Astrocyte (in vitro differentiated cells and primary cell): ENCODE results near the gene POU2F2. TPM values are rescaled to one million over a fixed set of nuclear protein-coding genes. Genes with fewer than 3 reads are reported as not detected.

Experiments
- DNase-seq: peaks from one replicate; pipeline ENCODE4 v3.0.0-alpha.2; 2010; ENCODE audit warnings: low read depth
- FAIRE-seq: peaks from 2 replicates; lab custom pipeline; 2011; peaks lifted over from hg19 to GRCh38; lab: Jason Lieb, UNC
- H2AFZ ChIP-seq: 2 replicates; pipeline ENCODE4 v1.6.0; 2012; ENCODE audit warnings: low read depth, low read length, inconsistent platforms
- H3K27ac ChIP-seq: 2 replicates; pipeline ENCODE4 v1.5.1; 2011; ENCODE audit warnings: low read depth, low read length, inconsistent platforms
- H3K27me3 ChIP-seq: 2 replicates; pipeline ENCODE4 v1.6.0; 2011; ENCODE audit warnings: low read length, inconsistent platforms; ENCODE audit not compliant: insufficient read depth
- H3K36me3 ChIP-seq: 2 replicates; pipeline ENCODE4 v1.5.1; 2011; ENCODE audit warnings: low read length, inconsistent platforms; ENCODE audit not compliant: insufficient read depth
- H3K4me1 ChIP-seq: 2 replicates; pipeline ENCODE4 v1.5.1; 2011; ENCODE audit warnings: low read length, inconsistent platforms; ENCODE audit not compliant: insufficient read depth
- H3K4me2 ChIP-seq: 2 replicates; pipeline ENCODE4 v1.6.0; 2012; ENCODE audit warnings: low read length, inconsistent platforms
- H3K4me3 ChIP-seq: 2 replicates; pipeline ENCODE4 v1.5.1; 2011; ENCODE audit warnings: low read depth, mild to moderate bottlenecking, low read length, inconsistent platforms; ENCODE audit not compliant: insufficient read depth
- H3K79me2 ChIP-seq: 2 replicates; pipeline ENCODE4 v1.6.0; 2012; ENCODE audit warnings: mild to moderate bottlenecking, low read length, inconsistent platforms; ENCODE audit not compliant: insufficient read depth
- H3K9ac ChIP-seq: 2 replicates; pipeline ENCODE4 v1.6.0; 2012; ENCODE audit warnings: mild to moderate bottlenecking, low read length, inconsistent platforms
- H3K9me3 ChIP-seq: 2 replicates; pipeline ENCODE4 v1.5.1; 2012; ENCODE audit warnings: low read depth, mild to moderate bottlenecking, low read length, inconsistent platforms; ENCODE audit not compliant: insufficient read depth
- H4K20me1 ChIP-seq: 2 replicates; pipeline ENCODE4 v1.6.0; 2012; ENCODE audit warnings: low read length, inconsistent platforms; ENCODE audit not compliant: insufficient read depth
- H3K27ac Mint-ChIP-seq: one replicate; pipeline ENCODE4 v1.8.0; 2021; ENCODE audit warnings: mild to moderate bottlenecking, mixed read lengths; ENCODE audit not compliant: unreplicated experiment
- H3K27me3 Mint-ChIP-seq: one replicate; pipeline ENCODE4 v1.8.0; 2021; ENCODE audit warnings: low read depth, mixed read lengths; ENCODE audit not compliant: unreplicated experiment
- H3K36me3 Mint-ChIP-seq: one replicate; pipeline ENCODE4 v1.8.0; 2021; ENCODE audit warnings: low read depth, mixed read lengths; ENCODE audit not compliant: unreplicated experiment
- H3K4me1 Mint-ChIP-seq: one replicate; pipeline ENCODE4 v1.8.0; 2021; ENCODE audit warnings: low read depth, mixed read lengths; ENCODE audit not compliant: unreplicated experiment
- H3K4me3 Mint-ChIP-seq: one replicate; pipeline ENCODE4 v1.8.0; 2021; ENCODE audit warnings: mild to moderate bottlenecking, moderate library complexity, mixed read lengths; ENCODE audit not compliant: unreplicated experiment
- H3K9me3 Mint-ChIP-seq: one replicate; pipeline ENCODE4 v1.8.0; 2021; ENCODE audit warnings: mild to moderate bottlenecking, mixed read lengths; ENCODE audit not compliant: unreplicated experiment
- CTCF ChIP-seq: IDR thresholded peaks from 2 replicates; pipeline ENCODE4 v1.5.1; 2011; ENCODE audit warnings: low read depth, mild to moderate bottlenecking, inconsistent platforms, low read length, moderate library complexity; ENCODE audit not compliant: insufficient read depth
- EZH2 ChIP-seq: IDR thresholded peaks from 2 replicates; pipeline ENCODE4 v1.6.1; 2012; ENCODE audit warnings: mild to moderate bottlenecking, low read length, inconsistent platforms; ENCODE audit not compliant: insufficient read depth
- total RNA-seq: library from RNA; stranded (reverse); gene quantifications from 2 replicates; pipeline ENCODE4 v1.2.1, GENCODE V29; 2021

POU2F2 gene
- total RNA-seq, 1 donor from 2014 or later = 8.3 TPM

DNA sequence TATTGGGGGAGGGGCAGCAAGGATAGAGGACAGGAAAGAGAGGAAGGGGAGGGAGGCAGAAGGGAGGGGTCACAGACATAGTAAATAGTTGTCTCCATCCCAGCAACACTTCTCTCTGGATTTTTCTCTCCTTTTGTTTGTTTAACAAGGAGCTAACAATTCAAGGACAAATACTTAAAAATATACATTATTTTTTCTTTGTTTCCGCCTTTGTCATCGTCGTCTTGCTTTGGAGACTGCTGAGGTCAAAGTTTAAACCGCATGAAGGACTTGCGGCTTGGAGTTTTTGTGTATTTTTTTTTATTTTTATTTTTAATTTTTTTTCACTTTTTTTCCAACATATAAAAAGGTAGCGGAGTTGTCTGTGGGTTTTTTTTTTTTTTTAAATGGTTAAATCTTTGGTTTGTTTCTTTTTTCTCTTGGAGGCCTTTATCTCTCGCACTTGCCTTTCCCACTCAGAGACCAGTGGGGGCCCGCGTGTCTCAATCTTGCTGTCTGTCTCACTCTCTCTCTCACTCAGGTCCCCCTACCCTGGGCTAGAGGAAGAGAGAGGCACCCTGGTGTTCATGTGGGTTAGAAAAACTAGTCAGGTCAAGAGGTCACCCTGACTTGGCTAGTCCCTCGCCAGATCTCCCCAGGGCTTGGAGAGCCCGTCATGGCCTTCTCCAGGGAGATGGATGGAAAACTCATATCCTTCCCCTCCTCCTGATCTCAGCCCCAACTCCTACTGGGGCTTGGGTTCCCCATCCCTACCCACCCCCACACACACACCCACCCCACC lies 45.3 kb downstream of the POU2F2 start:
- H3K4me2 ChIP-seq = no peak overlapping the region
- H3K4me1 Mint-ChIP-seq = peaks cover 32% of the 10 kb centered on the region
- peaks cover 11% of the 10 kb centered on the region for H4K20me1 ChIP-seq
- H3K9me3 Mint-ChIP-seq = no peaks in the 10 kb centered on the region
- H3K79me2 ChIP-seq = peaks cover 4% of the 10 kb centered on the region
- H3K27me3 Mint-ChIP-seq = no peaks in the 10 kb centered on the region
- H2AFZ ChIP-seq = no peak overlapping the region
- peak overlapping the region; percentile 84 for H3K27ac Mint-ChIP-seq
- TF ChIP-seq EZH2 = no peak
- TF ChIP-seq CTCF = no peak
- DNase-seq (no peak), FAIRE-seq (no peak)
- no peaks in the 10 kb centered on the region for H3K9me3 ChIP-seq
- peaks cover 5% of the 10 kb centered on the region for H3K36me3 Mint-ChIP-seq
- peaks cover 2% of the 10 kb centered on the region for H3K36me3 ChIP-seq
- no peak overlapping the region for H3K4me3 Mint-ChIP-seq
- H3K4me3 ChIP-seq = no peak overlapping the region
- H3K27ac ChIP-seq = no peak overlapping the region
- peaks cover 21% of the 10 kb centered on the region for H3K4me1 ChIP-seq
- H3K9ac ChIP-seq = no peak overlapping the region
- H3K27me3 ChIP-seq = no peaks in the 10 kb centered on the region

DNA sequence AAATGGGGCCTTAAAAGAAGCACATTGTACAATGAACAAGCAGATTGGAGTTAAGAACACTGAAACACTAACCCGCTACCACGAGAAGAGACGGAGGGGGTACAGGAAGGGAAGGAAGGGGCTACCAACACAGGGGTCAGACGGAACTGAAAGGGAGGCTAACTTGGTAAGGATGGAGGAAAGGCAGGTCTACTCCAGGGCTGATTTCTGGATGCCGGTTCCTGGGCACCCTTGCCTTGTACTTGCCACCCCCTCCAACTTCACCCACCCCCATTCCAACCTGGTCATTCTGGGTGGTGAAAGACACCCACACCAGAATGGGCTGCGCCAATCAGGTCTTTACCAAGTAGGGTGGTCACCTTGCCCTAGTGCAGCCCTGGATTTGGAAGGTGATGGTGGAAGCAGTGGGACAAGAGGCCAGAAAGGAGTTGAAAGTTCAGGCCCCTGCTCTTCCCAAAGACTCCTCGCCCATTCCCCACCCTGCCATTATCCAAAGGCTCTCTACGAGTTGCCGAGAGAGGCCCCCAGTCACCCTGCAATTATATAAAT lies 46.0 kb downstream of the POU2F2 start:
- Histone ChIP-seq H3K9ac (no peak overlapping the region), H4K20me1 (peaks cover 18% of the 10 kb centered on the region), H3K27me3 (no peaks in the 10 kb centered on the region), H2AFZ (no peak overlapping the region), H3K9me3 (no peaks in the 10 kb centered on the region), H3K4me3 (no peak overlapping the region), H3K79me2 (peaks cover 11% of the 10 kb centered on the region), H3K4me1 (peaks cover 21% of the 10 kb centered on the region), H3K36me3 (peaks cover 9% of the 10 kb centered on the region), H3K4me2 (no peak overlapping the region), H3K27ac (no peak overlapping the region)
- Mint-ChIP-seq H3K27ac (no peak overlapping the region), H3K9me3 (no peaks in the 10 kb centered on the region), H3K4me1 (peaks cover 38% of the 10 kb centered on the region), H3K4me3 (no peak overlapping the region), H3K27me3 (no peaks in the 10 kb centered on the region), H3K36me3 (peaks cover 9% of the 10 kb centered on the region)
- no peak for TF ChIP-seq CTCF
- TF ChIP-seq EZH2 = no peak
- FAIRE-seq (no peak), DNase-seq (no peak)

DNA sequence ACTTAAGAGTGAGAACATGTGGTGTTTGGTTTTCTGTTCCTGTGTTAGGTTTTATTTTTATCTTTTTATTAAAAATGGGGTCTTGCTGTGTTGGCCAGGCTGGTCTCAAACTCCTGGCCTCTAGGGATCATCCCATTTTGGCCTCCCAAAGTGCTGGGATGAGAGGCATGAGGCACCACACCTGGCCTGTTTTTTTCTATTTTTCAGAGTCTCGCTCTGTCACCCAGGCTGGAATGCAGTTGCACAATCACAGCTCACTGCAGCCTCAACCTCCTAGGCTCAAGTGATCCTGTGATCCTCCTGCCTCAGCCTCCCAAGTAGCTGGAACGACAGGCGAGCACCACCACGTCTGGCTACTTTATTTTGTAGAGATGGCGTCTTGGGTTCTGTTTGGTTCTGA lies 48.7 kb downstream of the POU2F2 start:
- Histone ChIP-seq H3K4me2 (no peak overlapping the region), H3K79me2 (peaks cover 38% of the 10 kb centered on the region), H4K20me1 (peaks cover 43% of the 10 kb centered on the region), H3K4me3 (no peak overlapping the region), H3K27ac (no peak overlapping the region), H3K9me3 (no peaks in the 10 kb centered on the region), H3K9ac (no peak overlapping the region), H2AFZ (no peak overlapping the region), H3K4me1 (peaks cover 22% of the 10 kb centered on the region), H3K27me3 (no peaks in the 10 kb centered on the region), H3K36me3 (peaks cover 22% of the 10 kb centered on the region)
- H3K36me3 Mint-ChIP-seq = peaks cover 17% of the 10 kb centered on the region
- TF ChIP-seq CTCF = no peak
- no peak for TF ChIP-seq EZH2
- no peaks in the 10 kb centered on the region for H3K9me3 Mint-ChIP-seq
- no peak for DNase-seq
- no peak for FAIRE-seq
- H3K4me1 Mint-ChIP-seq = peaks cover 37% of the 10 kb centered on the region
- no peak overlapping the region for H3K27ac Mint-ChIP-seq
- H3K4me3 Mint-ChIP-seq = no peak overlapping the region
- H3K27me3 Mint-ChIP-seq = no peaks in the 10 kb centered on the region
